B cell (primary cell): ENCODE measurements around the gene METTL25. TPM values are rescaled to one million over a fixed set of nuclear protein-coding genes. Genes with fewer than 3 reads are reported as not detected.

Experiments
- ATAC-seq: fragments of 200-7000 bp; cut with Tn5 transposase; one replicate; pipeline ENCODE4 v1.10.0; 2021; ENCODE audit warnings: low read depth, mild to moderate bottlenecking, moderate number of reproducible peaks, moderate library complexity
- CTCF ChIA-PET: fragments of 350-600 bp; sonication (Branson Sonifier 250); formaldehyde crosslinking; loops from one replicate; lab custom pipeline; 2021; ENCODE audit warnings: antibody characterized with exemption, inconsistent platforms; lab: Charles Lee
- POLR2A ChIA-PET: fragments of 350-600 bp; sonication (Branson Sonifier 250); formaldehyde crosslinking; loops from one replicate; lab custom pipeline; 2021; ENCODE audit warnings: antibody characterized with exemption; lab: Charles Lee
- DNase-seq: peaks from one replicate; pipeline ENCODE4 v3.0.0; 2013
- H2AFZ ChIP-seq: 2 replicates; pipeline ENCODE4 v1.6.1; 2012; ENCODE audit warnings: mild to moderate bottlenecking, low read depth, low read length; ENCODE audit not compliant: insufficient read depth, poor library complexity, severe bottlenecking
- H3K27ac ChIP-seq, 2 donors: 1 replicate in 1 of 2; 2 replicates in 1 of 2; pipeline ENCODE4 v1.5.1; 2012 to 2013; ENCODE audit warnings: low read length in 2 of 2, mild to moderate bottlenecking in 2 of 2, moderate library complexity in 1 of 2
- H3K27me3 ChIP-seq, 4 experiments: fragments of 200-600 bp in 1 of 4; sonication (generic) in 1 of 4; replicated peaks in 1 of 4; 1 replicate in 2 of 4; 2 replicates in 2 of 4; pipeline versions ENCODE4 v1.6.1 to v1.7.0; 2013 to 2016; ENCODE audit warnings: low read length in 3 of 4, mild to moderate bottlenecking in 2 of 4, mixed read lengths in 1 of 4, moderate library complexity in 1 of 4; ENCODE audit not compliant: insufficient read depth in 4 of 4, control insufficient read depth in 3 of 4; ENCODE audit errors: control extremely low read depth in 1 of 4
- H3K36me3 ChIP-seq, 2 experiments: replicated peaks in 1 of 2; 1 replicate in 1 of 2; 2 replicates in 1 of 2; pipeline versions ENCODE4 v1.6.1 to v1.7.1; 2013; ENCODE audit warnings: low read length in 1 of 2; ENCODE audit not compliant: insufficient read depth in 2 of 2, control insufficient read depth in 1 of 2; ENCODE audit errors: control extremely low read depth in 1 of 2, extremely low read depth in 1 of 2
- H3K4me1 ChIP-seq, 2 donors: fragments of 200-600 bp in 1 of 2; sonication (generic) in 1 of 2; 1 replicate in 1 of 2; 2 replicates in 1 of 2; pipeline versions ENCODE4 v1.5.1 to v1.6.1; 2013 to 2017; ENCODE audit warnings: low read length in 2 of 2; ENCODE audit not compliant: control insufficient read depth in 2 of 2, insufficient read depth in 2 of 2
- H3K4me2 ChIP-seq: replicated peaks from 2 replicates; pipeline ENCODE3; 2012; ENCODE audit warnings: mild to moderate bottlenecking, low read depth, low read length; ENCODE audit not compliant: poor library complexity, severe bottlenecking
- H3K4me3 ChIP-seq, 5 experiments: fragments of 200-600 bp in 1 of 5; sonication (generic) in 1 of 5; 1 replicate in 3 of 5; 2 replicates in 2 of 5; pipeline versions ENCODE4 v1.5.1 to v1.7.0; 2011 to 2016; ENCODE audit warnings: low read length in 4 of 5, mild to moderate bottlenecking in 4 of 5, low read depth in 2 of 5, control low read depth in 1 of 5, moderate library complexity in 1 of 5; ENCODE audit not compliant: insufficient read depth in 1 of 5; ENCODE audit errors: control extremely low read depth in 1 of 5, extremely low read depth in 1 of 5
- H3K79me2 ChIP-seq: fragments of 200-600 bp; sonication (generic); one replicate; pipeline ENCODE4 v1.6.0; 2016; ENCODE audit warnings: low read length; ENCODE audit not compliant: control insufficient read depth, insufficient read depth
- H3K9ac ChIP-seq: fragments of 200-600 bp; sonication (generic); 2 replicates; pipeline ENCODE4 v1.6.1; 2017; ENCODE audit warnings: mild to moderate bottlenecking, low read length, moderate library complexity
- H3K9me3 ChIP-seq, 3 donors: one replicate each; pipeline versions ENCODE4 v1.6.1 to v1.7.1; 2013; ENCODE audit warnings: low read length in 2 of 3; ENCODE audit not compliant: control insufficient read depth in 2 of 3, insufficient read depth in 1 of 3; ENCODE audit errors: control extremely low read depth in 1 of 3
- H4K20me1 ChIP-seq: 2 replicates; pipeline ENCODE4 v1.6.0; 2012; ENCODE audit warnings: mild to moderate bottlenecking, low read length; ENCODE audit not compliant: insufficient read depth, control insufficient read depth, poor library complexity, severe bottlenecking
- H3K27ac Mint-ChIP-seq: one replicate; pipeline ENCODE4 v1.8.0; 2021; ENCODE audit warnings: mixed read lengths
- H3K27me3 Mint-ChIP-seq: one replicate; pipeline ENCODE4 v1.8.0; 2021; ENCODE audit warnings: mixed read lengths
- H3K4me1 Mint-ChIP-seq: one replicate; pipeline ENCODE4 v1.8.0; 2021; ENCODE audit warnings: mixed read lengths
- H3K4me3 Mint-ChIP-seq: one replicate; pipeline ENCODE4 v1.8.0; 2021; ENCODE audit warnings: mixed read lengths
- H3K9me3 Mint-ChIP-seq: one replicate; pipeline ENCODE4 v1.8.0; 2022; ENCODE audit warnings: mixed read lengths; ENCODE audit not compliant: insufficient read depth
- CTCF ChIP-seq: fragments of 200-600 bp; IDR thresholded peaks from one replicate; pipeline ENCODE4 v1.8.0; 2022; ENCODE audit warnings: antibody characterized with exemption, mild to moderate bottlenecking
- EZH2 ChIP-seq: IDR thresholded peaks from 2 replicates; pipeline ENCODE4 v1.6.1; 2012; ENCODE audit warnings: borderline replicate concordance, low read depth, mild to moderate bottlenecking, moderate library complexity, low read length; ENCODE audit not compliant: insufficient read depth, poor library complexity, severe bottlenecking
- WGBS: methylation state at CpG from one replicate; pipeline ENCODE4 v1.1.5; 2013; ENCODE audit warnings: missing lambda C conversion rate; ENCODE audit not compliant: insufficient coverage; 5-methylcytosine and 5-hydroxymethylcytosine counted together
- intact Hi-C: fragments of 100-400 bp; cut with micrococcal nuclease; formaldehyde crosslinking; loops from one replicate; pipeline ENCODE4 v1.10.0; 2022
- polyA plus RNA-seq: library from polyadenylated mRNA; depleted of rRNA; stranded (reverse); fragments of >200 nt; gene quantifications from 2 replicates; pipeline ENCODE4 v1.2.3, GENCODE V29; 2012
- total RNA-seq, 2 donors: library from RNA; stranded (reverse); fragments of 120-200 nt in 1 of 2; gene quantifications; 1 replicate in 1 of 2; 2 replicates in 1 of 2; pipeline versions ENCODE4 v1.2.3 to v1.2.4, GENCODE V29; 2013 to 2022

METTL25 gene
- total and polyA plus RNA-seq, 2 donors (not counting 1 experiment from before 2014, with no cell fraction given) = 5.4 to 24.1 TPM

- intact Hi-C loops = no loop called here
- Histone ChIP-seq H2AFZ (no peak overlapping the region), H3K79me2 (no peaks in the 10 kb centered on the region), H3K4me1 (no peaks in the 10 kb centered on the region), H3K4me3 (no peak overlapping the region), H3K27ac (no peak overlapping the region), H3K27me3 (no peaks in the 10 kb centered on the region), H4K20me1 (no peaks in the 10 kb centered on the region), H3K4me2 (no peak overlapping the region), H3K9ac (no peak overlapping the region), H3K36me3 (no peaks in the 10 kb centered on the region), H3K9me3 (peaks cover 0 to 3% (median 0%) of the 10 kb centered on the region in 3 donors)
- H3K27ac Mint-ChIP-seq = no peak overlapping the region
- ChIA-PET CTCF (no interaction called here), POLR2A (no interaction called here)
- H3K27me3 Mint-ChIP-seq = no peaks in the 10 kb centered on the region
- H3K4me1 Mint-ChIP-seq = no peaks in the 10 kb centered on the region
- WGBS = 100% methylated on average over 1 of the region's 3 CpGs
- H3K4me3 Mint-ChIP-seq = no peak overlapping the region
- ATAC-seq = no peak
- no peak for DNase-seq
- H3K9me3 Mint-ChIP-seq = peaks cover 5% of the 10 kb centered on the region
- TF ChIP-seq EZH2 = no peak
Observed at GRCh38 chr12:82480606-82481005, 122.3 kb downstream of the METTL25 start.

- Histone ChIP-seq H3K4me1 (no peaks in the 10 kb centered on the region), H3K36me3 (no peaks in the 10 kb centered on the region), H3K79me2 (no peaks in the 10 kb centered on the region), H3K9ac (no peak overlapping the region), H3K4me3 (no peak overlapping the region), H4K20me1 (no peaks in the 10 kb centered on the region), H3K27ac (no peak overlapping the region), H3K4me2 (no peak overlapping the region), H3K27me3 (no peaks in the 10 kb centered on the region), H2AFZ (no peak overlapping the region), H3K9me3 (peaks cover 0 to 3% (median 0%) of the 10 kb centered on the region in 3 donors)
- DNase-seq (no peak), ATAC-seq (no peak)
- intact Hi-C loops = no loop called here
- Mint-ChIP-seq H3K4me3 (no peak overlapping the region), H3K4me1 (no peaks in the 10 kb centered on the region), H3K27me3 (no peaks in the 10 kb centered on the region), H3K9me3 (peaks cover 5% of the 10 kb centered on the region), H3K27ac (no peak overlapping the region)
- no CpG with 5 or more reads among the region's 2 CpGs for WGBS
- ChIA-PET POLR2A (no interaction called here), CTCF (no interaction called here)
- no peak for TF ChIP-seq EZH2
- TF ChIP-seq CTCF = no peak
Observed at GRCh38 chr12:82481954-82482353, 123.6 kb downstream of the METTL25 start.
